Inflammatory macrophage treated with lipopolysaccharide for 4 hours (primary cell): ENCODE results near the gene CCDC88C.

Experiments used
- DNase-seq: peaks from one replicate; pipeline ENCODE4 v3.0.0-alpha.2; 2020

The CCDC88C gene

DNA sequence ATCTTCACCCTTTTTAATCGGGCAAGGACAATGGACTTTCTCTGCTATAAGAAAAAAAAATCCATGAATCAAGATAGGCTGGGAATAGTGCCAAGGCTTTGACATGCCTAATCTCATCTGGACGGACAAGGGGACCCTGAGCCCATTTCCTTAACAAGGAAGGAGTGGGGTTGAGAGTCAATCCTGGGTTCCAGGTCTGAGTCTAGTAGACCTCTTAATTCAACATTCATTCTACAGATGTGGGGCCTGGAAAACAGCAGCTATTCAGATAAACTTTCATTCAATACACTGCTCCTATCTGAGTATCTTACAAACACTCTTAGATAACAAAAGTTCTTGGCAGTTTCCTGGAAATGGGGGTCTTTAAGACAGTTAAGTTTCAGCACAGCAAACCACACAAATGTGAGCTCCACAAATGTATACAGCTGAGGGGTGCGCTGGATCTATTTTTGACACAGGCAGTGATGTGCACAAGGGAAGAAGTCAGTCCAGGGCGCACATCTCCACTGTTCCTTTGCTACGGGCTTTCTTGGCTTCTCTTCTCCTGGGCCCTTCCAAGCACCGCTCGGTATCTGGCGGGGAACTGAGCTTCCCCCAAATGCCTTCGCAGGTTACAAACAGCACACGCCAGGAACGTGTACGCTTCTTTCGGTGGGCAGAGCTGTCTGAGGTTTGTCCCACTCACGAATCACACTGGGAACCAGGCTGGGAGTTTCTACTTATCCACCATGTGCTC is 90.9 kb downstream of the CCDC88C start:
- DNase-seq = no peak

DNA sequence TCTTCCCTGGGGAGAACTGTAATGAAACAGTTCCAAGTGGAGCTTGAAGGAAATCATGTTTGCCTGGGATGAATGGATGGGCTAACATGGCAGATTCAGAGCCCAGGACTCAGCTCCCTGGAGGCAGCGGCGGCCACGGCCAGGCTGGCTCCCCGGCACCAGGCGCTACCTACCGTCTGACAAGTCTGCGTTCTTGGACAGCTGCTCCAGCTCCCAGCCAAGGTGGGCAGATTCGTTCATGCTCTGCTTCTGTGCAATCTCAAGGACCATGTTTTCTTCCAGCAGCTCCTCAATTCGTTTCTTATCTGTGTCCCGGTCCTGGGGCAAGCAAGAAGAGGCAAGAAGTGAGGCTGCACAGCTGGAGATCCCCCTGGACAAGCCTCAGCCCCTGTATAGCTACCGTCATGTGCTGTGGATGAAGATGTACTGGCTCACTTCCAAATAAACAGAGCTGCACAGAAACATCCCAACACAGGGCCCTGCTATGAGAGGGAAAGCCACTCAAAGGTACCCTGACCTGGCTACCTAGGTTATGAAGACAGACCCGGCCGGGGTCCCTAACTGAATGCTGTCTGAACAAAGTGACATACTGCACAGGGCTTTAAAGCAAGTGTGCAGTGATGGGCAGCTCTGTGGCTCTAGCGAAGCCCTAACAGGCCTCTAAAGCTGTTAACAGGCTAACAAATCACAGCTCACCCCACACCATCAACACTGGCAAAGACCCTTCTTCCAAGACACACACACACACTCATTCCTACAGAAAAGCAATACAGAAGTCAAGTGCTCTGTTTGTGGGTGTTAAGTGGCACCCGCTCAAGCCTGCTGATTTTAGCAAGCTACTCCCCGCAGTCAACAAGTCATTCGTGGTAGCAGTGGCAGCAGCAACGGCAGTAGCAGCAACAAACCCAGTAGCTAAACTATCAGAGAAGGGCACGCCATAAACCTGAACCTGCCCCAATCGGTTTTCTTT is 92.7 kb downstream of the CCDC88C start:
- DNase-seq = no peak

DNA sequence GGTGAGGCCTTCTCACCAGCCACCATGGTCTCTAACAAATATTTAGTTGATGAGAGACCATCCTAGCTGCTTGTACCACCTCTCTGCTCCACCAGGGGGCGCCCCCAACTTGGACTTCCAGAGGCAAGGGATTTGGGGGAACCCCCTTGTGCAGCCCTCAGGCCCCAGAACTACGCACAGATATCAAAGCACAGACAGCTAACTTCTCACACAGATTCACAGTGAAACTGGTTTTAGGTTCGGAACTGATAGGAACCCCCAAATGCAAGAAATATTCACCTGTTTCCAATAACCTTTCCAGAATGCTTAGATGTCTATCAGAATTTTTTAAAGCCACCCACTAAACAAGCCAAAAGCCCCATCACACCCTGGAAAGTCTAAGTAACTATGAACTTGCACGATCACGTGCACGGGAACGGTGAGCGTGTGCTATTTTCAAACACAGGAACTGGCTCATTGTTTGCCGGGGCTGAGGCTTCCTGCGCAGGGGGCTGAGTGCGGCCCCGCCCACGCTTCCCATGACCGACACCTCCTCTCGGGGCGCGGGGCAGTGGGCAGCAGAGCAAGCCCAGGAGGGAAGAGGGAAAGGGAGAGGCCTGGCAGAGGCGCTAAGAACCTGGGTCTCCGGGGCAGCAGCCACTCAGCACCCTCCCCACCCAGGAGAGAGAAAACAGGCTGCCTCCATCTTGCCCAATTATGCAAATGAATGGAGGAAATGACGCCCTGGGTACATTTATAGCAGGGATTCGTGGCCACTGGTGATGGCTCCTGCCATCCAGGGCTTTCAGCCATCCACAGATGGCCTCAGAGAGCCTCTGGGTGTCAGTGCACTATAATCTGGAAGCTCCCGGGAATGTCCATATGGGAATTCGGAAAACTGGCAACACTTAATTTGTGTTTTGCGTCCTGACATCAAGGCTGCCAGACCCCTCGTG is 93.7 kb downstream of the CCDC88C start:
- peak; percentile 85 for DNase-seq

DNA sequence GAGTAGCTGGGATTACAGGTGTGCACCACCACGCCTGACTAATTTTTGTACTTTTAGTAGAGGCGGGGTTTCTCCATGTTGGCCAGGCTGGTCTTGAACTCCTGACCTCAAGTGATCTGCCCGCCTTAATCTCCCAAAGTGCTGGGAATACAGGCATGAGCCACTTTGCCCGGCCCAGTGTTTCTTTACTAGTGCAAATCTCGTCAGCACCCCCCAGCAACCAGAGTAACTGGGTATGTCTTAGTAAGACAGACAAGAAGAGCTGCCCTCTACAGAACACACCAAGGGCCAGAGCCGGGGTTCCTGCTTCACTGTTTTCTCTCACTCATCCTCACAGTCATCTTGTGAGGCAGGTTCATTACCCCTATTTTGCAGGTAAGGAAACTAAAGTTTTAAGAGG is 94.6 kb downstream of the CCDC88C start:
- no peak for DNase-seq

DNA sequence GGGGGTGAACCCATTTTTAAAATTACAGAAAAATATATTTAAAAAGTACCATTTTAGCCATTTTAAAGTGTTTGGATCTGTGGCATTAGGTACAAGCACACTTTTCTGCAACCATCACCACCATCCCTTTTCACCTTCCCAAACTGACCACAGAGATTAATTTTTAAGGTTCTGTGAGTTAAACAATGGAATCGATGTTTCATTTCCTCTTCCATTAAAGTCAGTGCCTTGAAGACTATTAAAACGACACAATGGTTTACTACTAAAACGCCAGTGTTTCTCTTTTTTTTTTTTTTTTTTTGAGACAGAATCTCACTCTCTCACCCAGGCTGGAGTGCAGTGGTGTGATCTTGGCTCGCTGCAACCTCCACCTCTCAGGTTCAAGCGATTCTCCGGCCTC is 95.0 kb downstream of the CCDC88C start:
- no peak for DNase-seq

DNA sequence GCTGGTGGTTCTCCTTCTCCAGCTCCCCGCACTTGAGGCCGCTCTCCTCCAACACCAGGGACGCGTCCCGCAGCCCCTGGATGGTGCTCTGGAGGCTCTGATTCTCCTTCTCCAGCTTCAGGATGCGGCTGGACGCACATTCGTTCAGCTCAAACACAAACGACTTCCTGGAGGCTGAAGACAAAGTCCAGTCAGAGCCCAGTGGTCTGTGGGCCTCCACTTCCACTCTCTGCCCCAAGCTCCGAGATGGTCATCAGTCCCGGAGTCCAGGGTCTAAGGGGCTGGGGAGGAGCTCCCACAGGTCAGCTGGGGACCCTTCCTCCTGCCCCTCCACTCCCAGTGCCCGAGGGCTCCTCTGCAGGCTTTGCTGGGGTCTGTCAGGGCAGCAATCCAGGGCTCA is 96.5 kb downstream of the CCDC88C start:
- no peak for DNase-seq

DNA sequence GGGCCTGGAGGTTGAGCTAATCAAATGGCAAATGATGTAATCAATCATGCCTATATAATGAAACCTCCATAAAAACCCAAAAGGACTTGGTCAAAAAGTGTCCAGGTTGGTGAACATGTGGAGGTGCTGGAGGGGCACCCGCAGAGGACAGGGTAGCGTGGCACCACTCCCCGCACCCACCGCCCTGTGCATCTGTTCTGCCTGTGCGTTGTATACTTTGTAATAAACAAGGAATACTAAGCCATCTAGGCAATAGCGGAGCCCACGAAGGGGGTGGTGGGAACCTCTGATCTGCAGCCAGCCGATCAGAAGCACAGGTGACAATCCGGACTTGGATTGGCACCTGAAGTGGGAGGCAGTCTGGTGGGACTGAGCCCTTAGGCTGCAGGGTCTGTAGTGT is 97.4 kb downstream of the CCDC88C start:
- no peak for DNase-seq

DNA sequence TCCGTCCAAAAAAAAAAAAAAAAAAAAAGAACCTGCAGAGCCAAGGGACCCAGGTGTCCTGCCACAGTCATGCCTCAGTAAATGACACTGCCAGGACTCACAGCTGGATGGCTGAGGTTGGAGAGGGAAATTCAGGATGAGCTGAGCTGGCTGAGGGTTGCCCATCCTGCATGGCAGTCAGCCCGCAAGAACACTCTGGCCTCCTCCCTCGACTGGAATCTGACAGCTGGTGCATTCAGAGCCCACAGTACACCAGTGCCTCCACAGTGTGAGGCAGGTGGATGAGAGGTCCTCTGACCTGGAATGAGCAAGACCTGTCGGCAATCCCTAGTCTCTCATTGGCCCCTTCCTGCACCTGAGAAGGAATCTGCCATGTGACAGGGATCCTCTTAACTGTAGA is 98.7 kb downstream of the CCDC88C start:
- DNase-seq = no peak

DNA sequence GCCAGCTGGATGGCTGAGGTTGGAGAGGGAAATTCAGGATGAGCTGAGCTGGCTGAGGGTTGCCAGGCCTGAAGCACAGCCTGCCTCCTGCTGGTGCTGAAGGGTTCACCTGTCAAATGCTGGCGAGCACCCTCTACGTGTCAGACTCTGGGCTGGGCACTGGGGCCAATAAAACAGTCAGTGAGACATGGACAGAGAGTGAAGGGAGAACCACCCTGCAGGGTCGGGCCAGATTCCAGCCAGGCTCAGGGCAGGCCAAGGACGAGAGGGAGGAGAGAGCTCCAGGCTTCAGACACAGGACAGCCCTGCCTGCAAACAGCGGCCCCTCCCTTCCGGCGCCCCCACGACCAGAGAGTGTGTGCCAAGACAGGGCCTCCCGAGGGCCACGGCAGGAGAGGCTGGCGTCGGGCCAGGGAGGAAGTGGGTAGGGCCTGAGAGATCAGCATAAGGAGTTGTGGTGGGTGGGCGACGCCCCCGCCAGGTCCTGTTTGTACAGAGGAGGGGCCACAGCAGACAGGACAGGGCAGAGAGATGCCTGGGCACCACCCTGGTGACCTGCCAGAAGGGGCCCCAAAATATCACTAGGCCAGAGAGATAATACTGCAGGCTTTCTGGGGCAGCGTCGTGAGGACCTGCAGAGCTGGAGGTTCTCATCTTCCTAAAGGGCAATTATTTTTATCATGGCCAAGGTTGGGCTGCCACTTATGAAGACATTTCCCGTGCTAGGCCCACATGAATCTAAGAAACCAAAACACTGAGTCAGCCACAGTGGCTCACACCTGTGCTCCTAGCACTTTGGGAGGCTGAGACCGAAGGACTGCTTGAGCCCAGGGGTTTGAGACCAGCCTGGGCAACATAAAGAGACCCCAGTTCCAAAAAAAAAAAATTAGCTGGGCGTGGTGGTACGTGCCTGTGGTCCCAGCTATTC is 100.0 kb downstream of the CCDC88C start:
- DNase-seq = peak; percentile 56

DNA sequence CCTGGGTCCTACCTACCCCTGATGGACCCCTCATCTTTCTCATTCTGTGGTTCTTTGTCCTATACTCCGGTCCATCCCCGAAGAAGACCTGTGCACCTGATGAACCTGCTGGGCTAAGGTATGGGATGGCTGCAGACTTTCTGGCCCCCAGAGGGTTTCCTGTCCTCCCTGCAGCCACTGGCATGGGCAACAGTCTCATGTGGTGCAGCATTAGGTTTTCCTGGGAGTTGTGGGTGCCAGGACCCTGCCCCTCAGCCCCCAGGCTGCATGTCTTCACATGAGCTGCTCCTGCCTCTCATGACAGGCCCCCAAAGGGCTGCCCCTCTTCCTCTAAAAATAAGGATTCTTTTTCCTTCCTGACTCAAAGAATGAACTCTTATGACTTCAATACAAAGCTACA is 100.9 kb downstream of the CCDC88C start:
- DNase-seq = no peak

DNA sequence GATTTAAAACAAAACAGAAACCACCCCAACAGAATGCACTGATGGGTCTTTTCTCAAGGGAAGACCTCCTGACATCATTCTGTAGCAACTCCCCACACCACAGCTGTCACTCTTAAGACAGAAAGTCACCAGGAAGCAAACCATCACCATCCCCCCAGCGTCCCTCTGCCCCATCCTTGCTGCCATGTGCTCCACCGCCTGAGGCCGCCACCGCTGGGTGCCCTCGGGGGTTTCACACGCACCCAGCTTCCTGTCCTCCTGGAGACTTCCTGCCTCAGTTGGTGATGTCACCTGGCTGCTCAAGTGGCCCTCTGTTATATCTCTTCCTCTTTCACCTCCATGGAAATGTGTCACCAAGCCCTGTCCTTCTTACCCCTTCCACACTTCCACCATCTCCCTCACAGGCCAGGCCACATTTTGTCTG is 101.8 kb downstream of the CCDC88C start:
- DNase-seq = peak; percentile 73

DNA sequence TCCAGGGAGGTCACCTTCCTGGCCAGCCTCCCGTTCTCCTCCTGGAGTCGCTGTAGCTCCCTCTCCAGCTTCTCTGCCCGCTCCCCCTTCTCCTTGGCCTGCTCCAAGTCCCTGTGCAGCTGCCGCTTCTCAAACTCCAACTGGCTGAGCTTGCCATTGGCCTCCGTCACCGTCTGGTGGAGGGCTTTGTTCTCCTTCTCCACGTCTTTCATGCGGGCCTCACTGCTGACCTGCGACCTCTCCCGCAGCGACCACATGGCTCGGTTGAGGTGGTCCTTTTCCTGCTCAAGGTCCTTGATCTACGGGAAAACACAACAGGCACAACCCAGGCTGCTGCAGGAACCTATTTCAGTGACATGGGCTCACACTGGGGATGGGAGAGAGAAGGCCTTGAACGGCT is 103.8 kb downstream of the CCDC88C start:
- no peak for DNase-seq

DNA sequence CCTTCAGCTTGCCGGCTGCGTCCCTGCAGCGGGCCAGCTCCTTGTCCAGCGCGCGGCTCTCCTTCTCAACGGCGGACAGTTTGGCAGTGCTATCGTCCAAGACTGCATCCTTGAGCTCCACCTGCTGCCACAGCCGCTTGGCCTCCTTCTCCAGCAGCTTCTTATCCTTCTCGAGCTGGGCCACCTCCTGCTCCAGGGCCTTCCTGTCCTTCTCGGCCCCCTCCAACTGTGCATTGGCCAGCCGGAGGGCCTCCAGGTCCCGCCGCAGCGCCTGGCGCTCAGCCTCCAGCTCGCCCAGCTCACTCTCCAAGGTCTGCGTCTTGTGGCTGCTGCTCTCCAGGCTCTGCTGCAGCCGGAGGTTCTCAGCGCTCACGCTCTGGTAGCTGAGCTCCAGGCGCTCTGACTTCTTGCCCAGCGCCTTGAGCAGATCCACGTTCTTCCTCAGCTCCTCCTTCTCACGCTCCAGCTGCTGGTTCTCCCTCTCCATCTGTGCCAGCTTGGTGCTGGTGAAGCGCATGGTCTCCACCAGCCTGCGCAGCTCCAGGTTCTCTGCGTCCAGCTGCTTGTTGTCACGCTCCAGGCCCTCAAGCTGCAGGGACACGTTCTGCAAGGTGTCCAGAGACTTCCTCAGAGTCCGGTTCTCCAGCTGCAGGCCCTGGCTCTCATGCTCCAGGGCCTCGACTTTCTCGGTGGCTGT is 104.3 kb downstream of the CCDC88C start:
- DNase-seq = no peak

DNA sequence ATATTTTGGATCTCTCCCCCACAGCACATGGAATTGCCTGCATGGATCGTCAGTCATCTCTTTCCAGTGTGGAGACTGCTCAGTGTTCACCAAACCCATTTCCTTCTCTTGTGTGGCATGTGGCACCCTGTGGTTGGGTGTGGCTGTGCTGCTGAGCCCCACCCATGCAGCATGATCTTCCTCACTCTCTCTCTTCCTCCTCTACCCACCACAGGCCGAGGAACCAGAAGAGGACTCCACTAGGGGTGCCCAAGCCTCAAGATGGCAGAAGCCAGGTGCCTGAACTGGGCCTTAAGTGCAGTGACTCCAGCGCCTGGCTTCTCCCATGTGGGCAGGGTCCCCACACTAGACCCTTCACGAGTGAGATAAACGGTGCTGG is 106.3 kb downstream of the CCDC88C start:
- peak; percentile 68 for DNase-seq

DNA sequence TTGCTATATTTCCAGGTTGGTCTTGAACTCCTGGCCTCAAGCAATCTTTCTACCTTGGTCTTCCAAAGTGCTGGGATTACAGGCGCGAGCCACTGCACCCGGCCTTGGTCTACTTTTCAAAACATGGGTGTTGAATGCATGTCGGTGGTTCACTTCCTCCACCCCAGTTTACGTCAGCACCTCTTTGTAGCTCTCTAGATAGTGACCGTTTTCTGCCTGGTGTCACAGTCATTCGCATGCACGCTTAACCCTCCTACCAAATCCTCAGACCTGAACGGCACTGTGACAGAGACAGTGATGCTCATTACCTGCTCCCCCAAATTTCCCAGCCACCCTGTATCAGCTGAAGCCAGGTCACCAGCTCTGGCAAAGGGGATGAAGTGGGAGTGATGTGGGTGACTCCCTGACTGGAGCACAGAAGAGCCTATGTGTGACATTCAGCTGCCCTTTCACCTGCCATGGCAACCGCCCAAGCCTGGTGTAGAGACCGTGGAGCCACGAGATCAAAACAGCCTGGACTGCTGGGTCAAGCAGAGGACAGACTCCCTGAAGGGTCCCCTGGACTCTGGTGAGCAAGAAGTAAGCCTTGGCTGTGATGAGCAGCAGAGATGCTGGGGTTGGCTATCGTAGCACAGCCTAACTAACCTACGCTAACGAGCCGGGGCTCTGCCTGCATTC is 106.9 kb downstream of the CCDC88C start:
- DNase-seq = no peak

DNA sequence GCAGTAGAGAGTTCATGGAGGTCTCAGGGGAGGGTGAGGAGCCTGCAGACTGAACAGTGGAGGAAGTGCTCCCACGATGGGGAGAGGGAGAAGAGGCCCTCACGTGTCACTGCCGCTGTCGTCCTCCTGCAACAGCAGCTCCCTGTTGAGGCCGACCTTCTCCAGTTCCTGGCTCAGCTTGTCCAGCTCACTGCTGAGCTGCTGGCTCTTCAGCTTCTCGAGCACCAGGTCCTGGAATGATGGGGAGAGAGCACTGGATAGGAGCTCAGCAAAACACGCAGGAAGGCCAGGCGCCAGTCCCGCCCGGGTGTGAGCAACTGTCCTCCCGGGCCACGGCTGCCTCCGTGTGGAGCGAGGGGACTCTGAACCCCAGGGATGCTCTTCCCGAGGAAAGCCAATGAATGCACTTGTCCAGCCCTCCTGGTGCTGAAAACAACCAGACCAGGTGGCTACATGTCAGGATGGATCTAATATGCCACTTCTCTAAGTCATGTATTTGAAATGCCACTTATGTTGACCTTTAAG is 107.8 kb downstream of the CCDC88C start:
- DNase-seq = no peak

DNA sequence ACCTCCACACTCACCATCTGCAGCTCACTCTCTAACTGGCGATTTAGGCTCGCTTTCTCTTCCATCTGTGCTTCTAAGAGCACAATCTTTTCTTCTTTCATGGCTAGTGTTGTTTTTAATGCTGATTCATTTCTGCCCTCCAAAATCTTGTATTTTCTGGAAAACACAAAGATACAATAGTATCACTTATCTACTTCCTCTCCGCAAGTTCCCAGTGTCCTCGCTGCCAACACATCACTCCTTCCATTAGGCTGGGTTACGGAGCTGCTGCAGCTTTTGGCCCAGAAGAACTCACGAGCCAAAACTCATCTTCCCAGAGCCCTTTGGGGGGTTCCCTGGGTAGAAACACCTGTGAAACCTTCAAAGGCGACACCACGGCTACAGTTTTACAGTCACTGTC is 109.3 kb downstream of the CCDC88C start:
- no peak for DNase-seq

DNA sequence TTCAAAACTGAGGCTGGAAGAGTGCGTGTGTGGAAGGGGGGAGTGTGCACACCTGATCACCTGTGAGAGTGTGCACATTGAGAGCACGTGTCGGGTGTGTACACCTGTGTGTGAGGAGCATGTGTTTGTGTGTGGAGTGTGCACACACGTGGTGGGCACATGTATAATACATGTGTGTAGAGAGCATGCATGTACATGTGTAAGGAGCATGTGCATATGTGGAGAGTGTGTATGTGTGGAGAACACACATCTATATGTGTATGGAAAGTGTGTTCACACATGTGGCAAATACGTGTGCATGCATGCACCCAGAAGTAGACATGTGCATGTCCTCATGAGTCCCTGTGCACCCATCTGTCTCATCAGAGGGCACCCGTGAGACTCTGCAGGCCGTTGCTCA is 110.0 kb downstream of the CCDC88C start:
- DNase-seq = no peak

DNA sequence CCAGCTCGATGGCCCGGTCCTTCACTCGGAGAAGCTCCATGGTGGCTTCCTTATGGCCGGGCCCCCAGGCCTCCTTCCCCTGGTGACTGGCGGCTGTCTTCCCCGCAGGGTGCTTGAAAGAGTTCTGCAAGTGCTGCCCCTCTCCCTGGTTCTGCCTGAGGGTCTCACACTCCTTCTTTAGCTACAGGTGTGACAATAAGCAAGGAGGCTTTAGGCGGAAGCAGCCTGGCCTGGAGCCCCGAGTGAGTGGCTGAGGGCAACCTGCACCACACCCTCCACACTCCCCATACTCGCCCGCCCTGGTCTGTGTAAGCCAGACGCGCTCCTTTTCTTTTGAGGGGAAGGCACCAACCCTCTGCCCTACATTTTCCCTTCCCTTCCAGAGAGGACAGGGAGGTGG is 110.6 kb downstream of the CCDC88C start:
- no peak for DNase-seq

DNA sequence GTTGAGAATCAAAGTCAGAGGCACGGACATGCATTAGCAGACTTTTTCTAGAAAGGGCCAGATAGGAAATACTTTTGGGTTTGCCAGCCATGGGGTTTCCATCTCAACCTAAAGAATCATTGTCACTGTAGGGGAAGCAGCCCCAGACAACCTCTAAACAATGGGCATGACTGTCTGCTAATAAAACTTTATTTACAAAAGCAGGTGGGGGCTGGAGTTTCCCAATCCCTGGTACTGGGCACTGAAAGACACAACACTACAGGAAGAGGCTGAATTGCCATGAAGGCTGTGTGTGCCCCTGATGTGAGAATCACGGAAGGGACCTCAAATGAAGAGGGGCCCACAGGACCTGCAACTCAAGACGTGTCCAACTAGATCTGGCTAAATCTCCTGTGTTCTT is 111.1 kb downstream of the CCDC88C start:
- DNase-seq = no peak
